ENCODE data around the gene FAM228A.
"Not testable (repeated sequence)": the region's sequence is repeated elsewhere in the genome, so short reads cannot be mapped to it uniquely, and the experiment has no call there.

Gene FAM228A

GRCh38 chr2:24175631-24176187 lies 856 bp downstream of the FAM228A start:
- H3K36me3 Mint-ChIP-seq (ENCODE audit: low read depth): no peaks in the 10 kb centered on the region
- peaks cover 4% of the 10 kb centered on the region for H3K9me3 Mint-ChIP-seq
- H3K27me3 Mint-ChIP-seq: peaks cover 6% of the 10 kb centered on the region
- no peaks in the 10 kb centered on the region for H3K4me1 Mint-ChIP-seq
- ATAC-seq: no peak
- no peak overlapping the region for H3K27ac Mint-ChIP-seq
- DNase-seq: no peak
- H3K4me3 Mint-ChIP-seq: no peak overlapping the region

GRCh38 chr2:24176326-24176725 lies 1.5 kb downstream of the FAM228A start:
- ATAC-seq: no peak
- H3K27me3 Mint-ChIP-seq: peaks cover 6% of the 10 kb centered on the region
- no peak overlapping the region for H3K4me3 Mint-ChIP-seq
- no peak for DNase-seq
- H3K9me3 Mint-ChIP-seq: peaks cover 4% of the 10 kb centered on the region
- no peaks in the 10 kb centered on the region for H3K36me3 Mint-ChIP-seq (ENCODE audit: low read depth)
- H3K27ac Mint-ChIP-seq: no peak overlapping the region
- H3K4me1 Mint-ChIP-seq: no peaks in the 10 kb centered on the region

GRCh38 chr2:24179683-24180082 lies 4.8 kb downstream of the FAM228A start:
- H3K9me3 Mint-ChIP-seq: no peaks in the 10 kb centered on the region
- H3K27me3 Mint-ChIP-seq: no peaks in the 10 kb centered on the region
- no peaks in the 10 kb centered on the region for H3K36me3 Mint-ChIP-seq (ENCODE audit: low read depth)
- H3K27ac Mint-ChIP-seq: no peak overlapping the region
- H3K4me3 Mint-ChIP-seq: no peak overlapping the region
- H3K4me1 Mint-ChIP-seq: no peaks in the 10 kb centered on the region
- DNase-seq (no peak), ATAC-seq (no peak)

GRCh38 chr2:24181849-24182248 lies 7.0 kb downstream of the FAM228A start:
- H3K27me3 Mint-ChIP-seq: no peaks in the 10 kb centered on the region
- DNase-seq (no peak), ATAC-seq (no peak)
- no peaks in the 10 kb centered on the region for H3K4me1 Mint-ChIP-seq
- H3K4me3 Mint-ChIP-seq: no peak overlapping the region
- H3K9me3 Mint-ChIP-seq: no peaks in the 10 kb centered on the region
- no peak overlapping the region for H3K27ac Mint-ChIP-seq
- H3K36me3 Mint-ChIP-seq (ENCODE audit: low read depth): no peaks in the 10 kb centered on the region

GRCh38 chr2:24182507-24182906 lies 7.7 kb downstream of the FAM228A start:
- no peak overlapping the region for H3K4me3 Mint-ChIP-seq
- no peaks in the 10 kb centered on the region for H3K9me3 Mint-ChIP-seq
- no peaks in the 10 kb centered on the region for H3K36me3 Mint-ChIP-seq (ENCODE audit: low read depth)
- no peaks in the 10 kb centered on the region for H3K4me1 Mint-ChIP-seq
- no peak for ATAC-seq
- H3K27me3 Mint-ChIP-seq: no peaks in the 10 kb centered on the region
- DNase-seq: no peak
- no peak overlapping the region for H3K27ac Mint-ChIP-seq

- ATAC-seq: no peak
- H3K4me1 Mint-ChIP-seq: no peaks in the 10 kb centered on the region
Measured at GRCh38 chr2:24183366-24184069, 8.7 kb downstream of the FAM228A start.

GRCh38 chr2:24189551-24189950 lies 14.7 kb downstream of the FAM228A start:
- no peak for DNase-seq
- H3K4me1 Mint-ChIP-seq: no peaks in the 10 kb centered on the region
- no peak overlapping the region for H3K27ac Mint-ChIP-seq
- ATAC-seq: no peak
- peaks cover 5% of the 10 kb centered on the region for H3K9me3 Mint-ChIP-seq
- no peak overlapping the region for H3K4me3 Mint-ChIP-seq
- H3K36me3 Mint-ChIP-seq (ENCODE audit: low read depth): no peaks in the 10 kb centered on the region
- H3K27me3 Mint-ChIP-seq: no peaks in the 10 kb centered on the region

More at GRCh38 chr2:24183366-24184069, 8.7 kb downstream of the FAM228A start:
- Mint-ChIP-seq H3K27ac (no peak overlapping the region), H3K36me3 (ENCODE audit: low read depth) (no peaks in the 10 kb centered on the region), H3K27me3 (no peaks in the 10 kb centered on the region), H3K9me3 (no peaks in the 10 kb centered on the region), H3K4me3 (no peak overlapping the region)
- no peak for DNase-seq

GRCh38 chr2:24190503-24190902 lies 15.7 kb downstream of the FAM228A start:
- Mint-ChIP-seq H3K36me3 (ENCODE audit: low read depth) (no peaks in the 10 kb centered on the region), H3K27ac (no peak overlapping the region), H3K4me3 (no peak overlapping the region), H3K4me1 (no peaks in the 10 kb centered on the region), H3K27me3 (no peaks in the 10 kb centered on the region), H3K9me3 (peaks cover 8% of the 10 kb centered on the region)
- no peak for ATAC-seq
- no peak for DNase-seq

- Mint-ChIP-seq H3K27me3 (no peaks in the 10 kb centered on the region), H3K27ac (no peak overlapping the region), H3K36me3 (ENCODE audit: low read depth) (no peaks in the 10 kb centered on the region), H3K4me3 (no peak overlapping the region), H3K9me3 (peaks cover 8% of the 10 kb centered on the region), H3K4me1 (no peaks in the 10 kb centered on the region)
- DNase-seq: no peak
- no peak for ATAC-seq
Measured at GRCh38 chr2:24191156-24191555, 16.3 kb downstream of the FAM228A start.

- H3K36me3 Mint-ChIP-seq (ENCODE audit: low read depth): no peaks in the 10 kb centered on the region
Measured at GRCh38 chr2:24191848-24192247, 17.0 kb downstream of the FAM228A start.

GRCh38 chr2:24197213-24197612 lies 22.4 kb downstream of the FAM228A start:
- ATAC-seq; H3K4me3 Mint-ChIP-seq; H3K27me3 Mint-ChIP-seq; H3K9me3 Mint-ChIP-seq; DNase-seq; H3K4me1 Mint-ChIP-seq; H3K36me3 Mint-ChIP-seq (ENCODE audit: low read depth); H3K27ac Mint-ChIP-seq: not testable (repeated sequence)

More at GRCh38 chr2:24191848-24192247, 17.0 kb downstream of the FAM228A start:
- no peak for ATAC-seq
- DNase-seq: no peak
- no peaks in the 10 kb centered on the region for H3K4me1 Mint-ChIP-seq
- peaks cover 8% of the 10 kb centered on the region for H3K9me3 Mint-ChIP-seq
- no peak overlapping the region for H3K27ac Mint-ChIP-seq
- H3K4me3 Mint-ChIP-seq: no peak overlapping the region
- H3K27me3 Mint-ChIP-seq: no peaks in the 10 kb centered on the region

- Mint-ChIP-seq H3K27ac (no peak overlapping the region), H3K9me3 (peaks cover 3% of the 10 kb centered on the region), H3K36me3 (ENCODE audit: low read depth) (peaks cover 21% of the 10 kb centered on the region), H3K4me1 (no peaks in the 10 kb centered on the region), H3K4me3 (no peak overlapping the region), H3K27me3 (no peaks in the 10 kb centered on the region)
- no peak for ATAC-seq
- DNase-seq: no peak
Measured at GRCh38 chr2:24199968-24200590, 25.2 kb downstream of the FAM228A start.

GRCh38 chr2:24200799-24201198 lies 25.9 kb downstream of the FAM228A start:
- peaks cover 25% of the 10 kb centered on the region for H3K36me3 Mint-ChIP-seq (ENCODE audit: low read depth)
- ATAC-seq (no peak), DNase-seq (no peak)
- H3K27me3 Mint-ChIP-seq: no peaks in the 10 kb centered on the region
- no peak overlapping the region for H3K27ac Mint-ChIP-seq
- no peak overlapping the region for H3K4me3 Mint-ChIP-seq
- no peaks in the 10 kb centered on the region for H3K4me1 Mint-ChIP-seq
- no peaks in the 10 kb centered on the region for H3K9me3 Mint-ChIP-seq

GRCh38 chr2:24203029-24203786 lies 28.4 kb downstream of the FAM228A start:
- Mint-ChIP-seq H3K4me1 (no peaks in the 10 kb centered on the region), H3K9me3 (no peaks in the 10 kb centered on the region), H3K27ac (no peak overlapping the region), H3K27me3 (no peaks in the 10 kb centered on the region), H3K4me3 (no peak overlapping the region), H3K36me3 (ENCODE audit: low read depth) (peaks cover 30% of the 10 kb centered on the region)
- DNase-seq: no peak
- ATAC-seq: no peak

GRCh38 chr2:24203787-24204150 lies 28.9 kb downstream of the FAM228A start:
- no peaks in the 10 kb centered on the region for H3K4me1 Mint-ChIP-seq
- DNase-seq: no peak
- no peaks in the 10 kb centered on the region for H3K9me3 Mint-ChIP-seq

More at GRCh38 chr2:24203787-24204150, 28.9 kb downstream of the FAM228A start:
- H3K36me3 Mint-ChIP-seq (ENCODE audit: low read depth): peaks cover 32% of the 10 kb centered on the region
- H3K27ac Mint-ChIP-seq: no peak overlapping the region
- ATAC-seq: no peak
- no peaks in the 10 kb centered on the region for H3K27me3 Mint-ChIP-seq
- no peak overlapping the region for H3K4me3 Mint-ChIP-seq
